Transverse colon (tissue), 4 donors: ENCODE results near the gene MAST4. TPM values are rescaled to one million over a fixed set of nuclear protein-coding genes. Genes with fewer than 3 reads are reported as not detected.

ENCODE experiments used
- DNase-seq: peaks from one replicate; pipeline ENCODE4 v3.0.0-alpha.2; 2019
- H3K27ac ChIP-seq, 4 donors: fragments of 200-600 bp; sonication (generic); 2 replicates each; pipeline ENCODE4 v1.5.1; 2016 to 2018; ENCODE audit warnings: inconsistent platforms in 4 of 4
- H3K27me3 ChIP-seq: fragments of 200-600 bp; sonication (generic); 2 replicates; pipeline ENCODE4 v1.5.1; 2017; ENCODE audit warnings: inconsistent platforms
- H3K36me3 ChIP-seq, 4 donors: fragments of 200-600 bp; sonication (generic); 2 replicates each; pipeline ENCODE4 v1.5.1; 2017 to 2019; ENCODE audit warnings: inconsistent platforms in 4 of 4
- H3K4me1 ChIP-seq, 4 donors: fragments of 200-600 bp; sonication (generic); 2 replicates each; pipeline ENCODE4 v1.5.1; 2017 to 2020; ENCODE audit warnings: inconsistent platforms in 4 of 4
- H3K4me3 ChIP-seq, 4 donors: fragments of 200-600 bp; sonication (generic); 1 replicate in 1 of 4; 2 replicates in 3 of 4; pipeline versions ENCODE4 v1.5.1 to v1.6.1; 2017 to 2019; ENCODE audit warnings: inconsistent platforms in 4 of 4
- H3K9me3 ChIP-seq, 2 donors: fragments of 200-600 bp; sonication (generic); 2 replicates each; pipeline ENCODE4 v1.5.1; 2017 to 2019; ENCODE audit warnings: inconsistent platforms in 2 of 2
- CTCF ChIP-seq, 5 experiments: fragments of 200-600 bp in 3 of 5; fragments of 450-650 bp in 2 of 5; sonication (generic) in 3 of 5; IDR thresholded peaks; 1 replicate in 2 of 5; 2 replicates in 3 of 5; pipeline ENCODE4 v1.5.1; 2016 to 2017; ENCODE audit warnings: antibody characterized with exemption in 5 of 5, inconsistent platforms in 3 of 5, mild to moderate bottlenecking in 2 of 5, moderate library complexity in 1 of 5
- EP300 ChIP-seq: sonication (generic); formaldehyde crosslinking; IDR thresholded peaks from one replicate; pipeline ENCODE4 v1.6.1; 2017; ENCODE audit warnings: antibody characterized with exemption, low read depth
- POLR2A ChIP-seq: fragments of 450-650 bp; IDR thresholded peaks from one replicate; pipeline ENCODE4 v1.6.1; 2016; ENCODE audit warnings: antibody characterized with exemption, mild to moderate bottlenecking, moderate library complexity
- POLR2AphosphoS5 ChIP-seq, 3 donors: sonication (generic); formaldehyde crosslinking; IDR thresholded peaks; one replicate each; pipeline ENCODE4 v1.6.1; 2016; ENCODE audit warnings: antibody characterized with exemption in 3 of 3
- WGBS, 2 donors: methylation state at CpG; one replicate each; pipeline ENCODE4 v1.1.5; 2018; ENCODE audit warnings: low coverage in 1 of 2; 5-methylcytosine and 5-hydroxymethylcytosine counted together
- in situ Hi-C, 4 donors: fragments of 200-750 bp; cut with MboI; loops; one replicate each; pipeline versions ENCODE4 v1.15.0 to v1.15.1; 2017; ENCODE audit warnings: low sequenced_read_pairs in 3 of 4, low pct_ligation_motif_present in 1 of 4, low pct_unique_long_range_greater_than_20kb in 1 of 4
- intact Hi-C: fragments of 100-400 bp; cut with DNase I; formaldehyde crosslinking; loops from one replicate; pipeline ENCODE4 v1.15.1; 2023; ENCODE audit warnings: low total_unique reads
- total RNA-seq, 4 donors: library from RNA; depleted of rRNA; stranded (reverse); fragments of >200 nt; gene quantifications; one replicate each; pipeline ENCODE4 v1.1.0, GENCODE V29; 2016

Gene MAST4
- total RNA-seq, 4 donors from 2014 or later, result 20.3 to 46.8 (median 35.4) TPM

GRCh38 chr5:67098656-67099055 is 502.5 kb downstream of the MAST4 start:
- H3K36me3 ChIP-seq, result peaks cover 0 to 4% (median 0%) of the 10 kb centered on the region in 4 donors
- no peak for TF ChIP-seq POLR2A
- TF ChIP-seq EP300, result no peak
- no peak for TF ChIP-seq POLR2AphosphoS5 (IDR thresholded peaks at IDR 0.05)
- no peak for TF ChIP-seq CTCF (IDR thresholded peaks at IDR 0.05)
- no peaks in the 10 kb centered on the region for H3K9me3 ChIP-seq
- H3K27me3 ChIP-seq, result no peaks in the 10 kb centered on the region
- in situ Hi-C loops (no loop called here), intact Hi-C loops (no loop called here)
- peaks cover 9 to 35% (median 23%) of the 10 kb centered on the region in 4 donors for H3K4me1 ChIP-seq
- no peak overlapping the region for H3K27ac ChIP-seq
- no peak overlapping the region for H3K4me3 ChIP-seq
- DNase-seq, result no peak

GRCh38 chr5:67100301-67100700 is 504.1 kb downstream of the MAST4 start:
- Histone ChIP-seq H3K9me3 (no peaks in the 10 kb centered on the region), H3K4me3 (no peak overlapping the region), H3K36me3 (peaks cover 0 to 4% (median 0%) of the 10 kb centered on the region in 4 donors), H3K27ac (no peak overlapping the region), H3K27me3 (no peaks in the 10 kb centered on the region), H3K4me1 (peaks cover 0 to 22% (median 12%) of the 10 kb centered on the region in 4 donors)
- no peak for DNase-seq
- in situ Hi-C loops (no loop called here), intact Hi-C loops (no loop called here)
- WGBS, 2 donors, result 64 to 74% methylated on average over 2 to 10 of the region's 10 CpGs
- TF ChIP-seq POLR2A, result no peak
- TF ChIP-seq CTCF (IDR thresholded peaks at IDR 0.05), result no peak
- no peak for TF ChIP-seq EP300
- no peak for TF ChIP-seq POLR2AphosphoS5 (IDR thresholded peaks at IDR 0.05)

GRCh38 chr5:67102708-67103107 is 506.5 kb downstream of the MAST4 start:
- H3K4me3 ChIP-seq, result no peak overlapping the region
- peaks cover 0 to 14% (median 0%) of the 10 kb centered on the region in 4 donors for H3K36me3 ChIP-seq
- intact Hi-C loops (no loop called here), in situ Hi-C loops (no loop called here)
- TF ChIP-seq EP300 (no peak), POLR2A (no peak), CTCF (IDR thresholded peaks at IDR 0.05) (no peak), POLR2AphosphoS5 (IDR thresholded peaks at IDR 0.05) (no peak)
- H3K27ac ChIP-seq, result no peak overlapping the region
- no peaks in the 10 kb centered on the region for H3K27me3 ChIP-seq
- peaks cover 0 to 12% (median 3%) of the 10 kb centered on the region in 4 donors for H3K4me1 ChIP-seq
- H3K9me3 ChIP-seq, result no peaks in the 10 kb centered on the region
- no peak for DNase-seq
- WGBS, 2 donors, result 85 to 87% methylated on average over 4 of the region's 4 CpGs

- in situ Hi-C loops, result no loop called here
- intact Hi-C loops, result no loop called here
- no peaks in the 10 kb centered on the region for H3K4me1 ChIP-seq
- no peak for DNase-seq
- H3K4me3 ChIP-seq, result no peak overlapping the region
- H3K9me3 ChIP-seq, result no peaks in the 10 kb centered on the region
- WGBS, 2 donors, result 93 to 98% methylated on average over 1 of the region's 1 CpG
- H3K36me3 ChIP-seq, result peaks cover 0 to 14% (median 0%) of the 10 kb centered on the region in 4 donors
- H3K27ac ChIP-seq, result no peak overlapping the region
- TF ChIP-seq EP300 (no peak), POLR2A (no peak), POLR2AphosphoS5 (IDR thresholded peaks at IDR 0.05) (no peak)
- no peaks in the 10 kb centered on the region for H3K27me3 ChIP-seq
Observed at GRCh38 chr5:67104859-67105258, 508.7 kb downstream of the MAST4 start.

- WGBS, 2 donors, result 98 to 100% methylated on average over 1 to 3 of the region's 3 CpGs
- no peak overlapping the region for H3K27ac ChIP-seq
- no peaks in the 10 kb centered on the region for H3K27me3 ChIP-seq
- H3K4me3 ChIP-seq, result no peak overlapping the region
- H3K36me3 ChIP-seq, result peaks cover 0 to 14% (median 0%) of the 10 kb centered on the region in 4 donors
- intact Hi-C loops, result no loop called here
- no peaks in the 10 kb centered on the region for H3K9me3 ChIP-seq
- DNase-seq, result no peak
- TF ChIP-seq POLR2A (no peak), EP300 (no peak), POLR2AphosphoS5 (IDR thresholded peaks at IDR 0.05) (no peak), CTCF (IDR thresholded peaks at IDR 0.05) (no peak)
- no peaks in the 10 kb centered on the region for H3K4me1 ChIP-seq
- in situ Hi-C loops, result no loop called here
Observed at GRCh38 chr5:67105270-67105669, 509.1 kb downstream of the MAST4 start.
